NCI-H1092 treated with DMSO at 0.1 percent for 48 hours (cell line): Measurements from ENCODE around the gene LRP1B.
"Not testable (repeated sequence)": the region's sequence is repeated elsewhere in the genome, so short reads cannot be mapped to it uniquely, and the experiment has no call there.

ENCODE experiments used
- DNase-seq: peaks from one replicate; lab custom pipeline; 2025; lab: John Stamatoyannopoulos, UW

LRP1B gene

GRCh38 chr2:141311430-141311829 is 819.4 kb downstream of the LRP1B start:
- DNase-seq, result no peak

GRCh38 chr2:141306368-141306767 is 824.4 kb downstream of the LRP1B start:
- no peak for DNase-seq

- no peak for DNase-seq
Observed at GRCh38 chr2:141301551-141301950, 829.3 kb downstream of the LRP1B start.

- no peak for DNase-seq
Observed at GRCh38 chr2:141280037-141280436, 850.8 kb downstream of the LRP1B start.

GRCh38 chr2:141271346-141271745 is 859.5 kb downstream of the LRP1B start:
- no peak for DNase-seq

GRCh38 chr2:141264848-141265247 is 866.0 kb downstream of the LRP1B start:
- no peak for DNase-seq

- no peak for DNase-seq
Observed at GRCh38 chr2:141260911-141261310, 869.9 kb downstream of the LRP1B start.

GRCh38 chr2:141259683-141260082 is 871.1 kb downstream of the LRP1B start:
- DNase-seq, result no peak

GRCh38 chr2:141242008-141242407 is 888.8 kb downstream of the LRP1B start:
- no peak for DNase-seq

- DNase-seq, result no peak
Observed at GRCh38 chr2:141226560-141226959, 904.3 kb downstream of the LRP1B start.

- no peak for DNase-seq
Observed at GRCh38 chr2:141207036-141207385, 923.8 kb downstream of the LRP1B start.

- no peak for DNase-seq
Observed at GRCh38 chr2:141201016-141201565, 929.7 kb downstream of the LRP1B start.

- no peak for DNase-seq
Observed at GRCh38 chr2:141200191-141200590, 930.6 kb downstream of the LRP1B start.

- DNase-seq, result no peak
Observed at GRCh38 chr2:141199711-141200110, 931.1 kb downstream of the LRP1B start.

- no peak for DNase-seq
Observed at GRCh38 chr2:141195087-141195486, 935.7 kb downstream of the LRP1B start.

GRCh38 chr2:141187075-141187439 is 943.8 kb downstream of the LRP1B start:
- peak; percentile 31 for DNase-seq

GRCh38 chr2:141186413-141187074 is 944.3 kb downstream of the LRP1B start:
- DNase-seq, result no peak

- no peak for DNase-seq
Observed at GRCh38 chr2:141182246-141182645, 948.6 kb downstream of the LRP1B start.

GRCh38 chr2:141169117-141169516 is 961.7 kb downstream of the LRP1B start:
- DNase-seq, result not testable (repeated sequence)

- DNase-seq, result no peak
Observed at GRCh38 chr2:141162314-141162713, 968.5 kb downstream of the LRP1B start.

GRCh38 chr2:141151611-141152286 is 979.1 kb downstream of the LRP1B start:
- no peak for DNase-seq

- no peak for DNase-seq
Observed at GRCh38 chr2:141142025-141142424, 988.8 kb downstream of the LRP1B start.

- DNase-seq, result no peak
Observed at GRCh38 chr2:141137122-141137693, 993.6 kb downstream of the LRP1B start.
